ENCODE data around the gene OLIG3.

Gene OLIG3

GRCh38 chr6:137443901-137444300 is 50.3 kb downstream of the OLIG3 start:
- H3K27ac Mint-ChIP-seq, result no peak overlapping the region
- H3K4me1 Mint-ChIP-seq (ENCODE audit: low read depth), result peaks cover 3% of the 10 kb centered on the region
- H3K36me3 Mint-ChIP-seq (ENCODE audit: low read depth), result no peaks in the 10 kb centered on the region
- H3K9me3 Mint-ChIP-seq, result peaks cover 6% of the 10 kb centered on the region
- no peak overlapping the region for H3K4me3 Mint-ChIP-seq
- H3K27me3 Mint-ChIP-seq, result no peaks in the 10 kb centered on the region

Measured in stimulated activated naive CD8-positive, alpha-beta T cell treated with anti-CD3 and anti-CD28 coated beads, Interleukin-15, Interleukin-2, amounts not matched to agents 100 ng/mL and 50 ng/mL, for 24 hours (primary cell).